Neural cell (in vitro differentiated cells): ENCODE measurements around the gene CTSH. TPM values are rescaled to one million over a fixed set of nuclear protein-coding genes. Genes with fewer than 3 reads are reported as not detected.
"Not testable (repeated sequence)": the region's sequence is repeated elsewhere in the genome, so short reads cannot be mapped to it uniquely, and the experiment has no call there.

ENCODE experiments used
- H2AFZ ChIP-seq: fragments of 200-600, 300-800 bp; sonication (generic), shearing (Covaris generic); 2 replicates; pipeline ENCODE4 v1.6.0; 2014; ENCODE audit warnings: low read depth, mild to moderate bottlenecking, antibody characterized with exemption, low read length, moderate library complexity
- H3F3A ChIP-seq: fragments of 200-600 bp; shearing (Covaris generic); 2 replicates; pipeline ENCODE4 v1.6.1; 2016; ENCODE audit warnings: mild to moderate bottlenecking, moderate library complexity, mixed read lengths, antibody characterized with exemption, low read length; ENCODE audit not compliant: insufficient read depth, poor library complexity, severe bottlenecking
- H3K27ac ChIP-seq: fragments of 200-600, 300-800 bp; sonication (generic), shearing (Covaris generic); 2 replicates; pipeline ENCODE4 v1.5.1; 2014; ENCODE audit warnings: mild to moderate bottlenecking, low read length, moderate library complexity
- H3K27me3 ChIP-seq: fragments of 300-800, 200-600 bp; sonication (generic), shearing (Covaris generic); 2 replicates; pipeline ENCODE4 v1.6.0; 2014; ENCODE audit warnings: mild to moderate bottlenecking, low read depth, low read length, moderate library complexity; ENCODE audit not compliant: insufficient read depth
- H3K36me3 ChIP-seq: fragments of 300-800, 200-600 bp; sonication (generic), shearing (Covaris generic); 2 replicates; pipeline ENCODE4 v1.5.1; 2014; ENCODE audit warnings: mild to moderate bottlenecking, antibody characterized with exemption, low read length, moderate library complexity; ENCODE audit not compliant: insufficient read depth
- H3K4me2 ChIP-seq: fragments of 300-800, 200-600 bp; sonication (generic), shearing (Covaris generic); 2 replicates; pipeline ENCODE4 v1.6.0; 2014; ENCODE audit warnings: mild to moderate bottlenecking, low read length
- H3K4me3 ChIP-seq: fragments of 300-800, 200-600 bp; sonication (generic), shearing (Covaris generic); 2 replicates; pipeline ENCODE4 v1.5.1; 2014; ENCODE audit warnings: mild to moderate bottlenecking, low read length, moderate library complexity
- H3K79me2 ChIP-seq: fragments of 200-600 bp; shearing (Covaris generic); replicated peaks from 2 replicates; pipeline ENCODE4 v1.6.0; 2014; ENCODE audit warnings: mild to moderate bottlenecking, low read length, moderate library complexity; ENCODE audit not compliant: insufficient read depth
- H3K9ac ChIP-seq: fragments of 300-800, 200-600 bp; sonication (generic), shearing (Covaris generic); 2 replicates; pipeline ENCODE4 v1.6.1; 2016; ENCODE audit warnings: mild to moderate bottlenecking, low read length, mixed read lengths
- H3K9me2 ChIP-seq: fragments of 200-600 bp; shearing (Covaris generic); 2 replicates; pipeline ENCODE4 v1.6.1; 2016; ENCODE audit warnings: mild to moderate bottlenecking, low read length, mixed read lengths; ENCODE audit not compliant: insufficient read depth
- H3K9me3 ChIP-seq: fragments of 200-600, 300-800 bp; sonication (generic), shearing (Covaris generic); 2 replicates; pipeline ENCODE4 v1.6.1; 2016; ENCODE audit warnings: mild to moderate bottlenecking, mixed run types, low read length, moderate library complexity, mixed read lengths
- H4K20me1 ChIP-seq: fragments of 200-600 bp; shearing (Covaris generic); 2 replicates; pipeline ENCODE4 v1.6.1; 2016; ENCODE audit warnings: mild to moderate bottlenecking, mixed run types; ENCODE audit not compliant: insufficient read depth
- EP300 ChIP-seq: fragments of 450-650 bp; conservative IDR thresholded peaks from 2 replicates; pipeline ENCODE4 v1.6.1; 2014; ENCODE audit warnings: antibody characterized with exemption, mild to moderate bottlenecking, moderate library complexity; ENCODE audit not compliant: poor library complexity, severe bottlenecking
- MXI1 ChIP-seq: fragments of 450-650 bp; conservative IDR thresholded peaks from 2 replicates; pipeline ENCODE4 v1.6.1; 2014; ENCODE audit warnings: antibody characterized with exemption, mild to moderate bottlenecking; ENCODE audit not compliant: poor library complexity, severe bottlenecking
- POLR2AphosphoS5 ChIP-seq: IDR thresholded peaks from 2 replicates; pipeline ENCODE4 v1.6.1; 2012
- SMC3 ChIP-seq: fragments of 450-650 bp; conservative IDR thresholded peaks from 2 replicates; pipeline ENCODE4 v1.6.1; 2014; ENCODE audit warnings: antibody characterized with exemption, mild to moderate bottlenecking, moderate library complexity; ENCODE audit not compliant: poor library complexity
- TAF1 ChIP-seq: IDR thresholded peaks from 2 replicates; pipeline ENCODE4 v1.6.1; 2012; ENCODE audit warnings: low read depth
- polyA plus RNA-seq: library from polyadenylated mRNA; depleted of rRNA; stranded (reverse); fragments of >200 nt; gene quantifications from 2 replicates; pipeline ENCODE4 v1.2.3, GENCODE V29; 2014
- TF ChIP-seq, protein P1 (sequence below): fragments of 450-650 bp; IDR thresholded peaks from 2 replicates; pipeline ENCODE4 v1.5.1; 2014; ENCODE audit warnings: antibody characterized with exemption, mild to moderate bottlenecking, moderate library complexity; ENCODE audit not compliant: poor library complexity, severe bottlenecking

CTSH gene
- polyA plus RNA-seq, 1 donor from 2014 or later = 3.3 TPM

DNA sequence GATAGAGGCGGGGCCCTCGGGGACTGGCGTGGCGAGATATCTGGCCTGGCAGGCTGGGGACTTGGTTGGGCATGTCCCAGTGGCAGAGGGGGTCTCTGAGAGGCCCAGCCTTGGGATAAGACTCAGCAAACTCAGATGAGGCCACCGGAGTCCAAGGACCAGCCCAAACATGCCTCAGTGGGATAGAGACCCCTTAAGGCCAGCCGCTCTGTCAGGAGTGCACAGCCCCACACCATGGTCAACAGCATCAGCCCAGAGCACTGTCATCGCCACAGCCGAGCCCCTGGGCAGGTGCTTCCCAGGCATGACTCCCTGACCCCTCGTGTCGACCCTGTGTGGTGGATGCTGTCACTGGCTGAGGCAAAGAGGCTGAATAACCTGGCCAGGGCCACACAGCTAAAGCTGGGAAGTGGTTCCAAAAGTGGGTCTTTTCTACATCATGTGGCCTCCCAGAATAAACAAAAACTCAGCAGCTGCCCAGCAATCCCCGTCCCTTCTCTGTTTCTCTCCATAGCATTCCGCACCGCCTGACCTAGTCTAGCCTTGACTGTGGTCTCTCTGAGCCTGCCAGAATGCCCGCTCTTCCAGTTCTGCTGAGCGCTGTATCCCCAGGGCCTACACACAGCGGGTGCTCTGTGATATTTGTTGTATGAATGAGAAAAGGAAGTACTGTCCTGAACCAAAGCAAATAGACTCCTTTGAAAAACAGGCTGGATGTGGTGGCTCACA lies 15.1 kb downstream of the CTSH start:
- Histone ChIP-seq H4K20me1 (no peaks in the 10 kb centered on the region), H3K4me2 (no peak overlapping the region), H3K4me3 (no peak overlapping the region), H3K36me3 (no peaks in the 10 kb centered on the region), H3K27ac (no peak overlapping the region), H3K9me2 (no peaks in the 10 kb centered on the region), H3K27me3 (no peaks in the 10 kb centered on the region), H2AFZ (no peak overlapping the region), H3F3A (no peaks in the 10 kb centered on the region), H3K79me2 (no peaks in the 10 kb centered on the region), H3K9ac (no peak overlapping the region), H3K9me3 (no peaks in the 10 kb centered on the region)
- no peak for TF ChIP-seq POLR2AphosphoS5

DNA sequence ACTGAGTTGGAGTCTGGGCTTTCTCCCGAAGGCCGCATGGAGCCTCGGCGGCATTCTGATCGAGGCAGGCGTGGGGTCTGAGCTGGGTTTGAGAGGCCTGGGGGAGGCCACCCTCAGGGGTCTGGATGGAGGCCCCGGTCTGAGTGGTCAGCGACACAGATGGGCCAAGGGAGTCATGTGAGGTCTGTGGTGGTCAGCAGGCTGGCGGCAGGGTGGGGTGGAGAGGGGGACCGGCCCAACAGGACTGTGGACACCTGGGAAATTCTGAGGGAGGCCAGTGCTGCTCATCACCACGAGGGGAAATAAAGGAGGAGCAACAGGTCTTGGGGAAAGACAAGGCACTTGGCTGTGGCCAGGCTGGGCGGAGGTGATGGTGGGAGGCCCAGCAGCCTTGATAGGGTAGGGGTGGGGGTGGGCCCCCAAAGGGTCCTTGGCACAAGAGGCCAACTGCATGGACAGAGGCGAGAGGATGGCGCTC lies 16.2 kb downstream of the CTSH start:
- TF ChIP-seq TAF1 (no peak), MXI1 (no peak), EP300 (no peak), POLR2AphosphoS5 (no peak), SMC3 (no peak)
- TF ChIP-seq, protein P1, sequence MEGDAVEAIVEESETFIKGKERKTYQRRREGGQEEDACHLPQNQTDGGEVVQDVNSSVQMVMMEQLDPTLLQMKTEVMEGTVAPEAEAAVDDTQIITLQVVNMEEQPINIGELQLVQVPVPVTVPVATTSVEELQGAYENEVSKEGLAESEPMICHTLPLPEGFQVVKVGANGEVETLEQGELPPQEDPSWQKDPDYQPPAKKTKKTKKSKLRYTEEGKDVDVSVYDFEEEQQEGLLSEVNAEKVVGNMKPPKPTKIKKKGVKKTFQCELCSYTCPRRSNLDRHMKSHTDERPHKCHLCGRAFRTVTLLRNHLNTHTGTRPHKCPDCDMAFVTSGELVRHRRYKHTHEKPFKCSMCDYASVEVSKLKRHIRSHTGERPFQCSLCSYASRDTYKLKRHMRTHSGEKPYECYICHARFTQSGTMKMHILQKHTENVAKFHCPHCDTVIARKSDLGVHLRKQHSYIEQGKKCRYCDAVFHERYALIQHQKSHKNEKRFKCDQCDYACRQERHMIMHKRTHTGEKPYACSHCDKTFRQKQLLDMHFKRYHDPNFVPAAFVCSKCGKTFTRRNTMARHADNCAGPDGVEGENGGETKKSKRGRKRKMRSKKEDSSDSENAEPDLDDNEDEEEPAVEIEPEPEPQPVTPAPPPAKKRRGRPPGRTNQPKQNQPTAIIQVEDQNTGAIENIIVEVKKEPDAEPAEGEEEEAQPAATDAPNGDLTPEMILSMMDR = no peak
- no peaks in the 10 kb centered on the region for H3K36me3 ChIP-seq
- no peak overlapping the region for H3K27ac ChIP-seq
- H3K9ac ChIP-seq = no peak overlapping the region
- no peak overlapping the region for H2AFZ ChIP-seq
- no peak overlapping the region for H3K4me3 ChIP-seq
- H3K9me3 ChIP-seq = no peaks in the 10 kb centered on the region
- H3K9me2 ChIP-seq = no peaks in the 10 kb centered on the region
- H3K27me3 ChIP-seq = no peaks in the 10 kb centered on the region
- H3F3A ChIP-seq = no peaks in the 10 kb centered on the region
- H4K20me1 ChIP-seq = no peaks in the 10 kb centered on the region
- H3K4me2 ChIP-seq = no peak overlapping the region
- H3K79me2 ChIP-seq = no peaks in the 10 kb centered on the region

GRCh38 chr15:78928176-78928575 lies 16.7 kb downstream of the CTSH start:
- not testable (repeated sequence) for H3K9me3 ChIP-seq, H3K27me3 ChIP-seq
- peak; percentile 6 for TF ChIP-seq POLR2AphosphoS5

DNA sequence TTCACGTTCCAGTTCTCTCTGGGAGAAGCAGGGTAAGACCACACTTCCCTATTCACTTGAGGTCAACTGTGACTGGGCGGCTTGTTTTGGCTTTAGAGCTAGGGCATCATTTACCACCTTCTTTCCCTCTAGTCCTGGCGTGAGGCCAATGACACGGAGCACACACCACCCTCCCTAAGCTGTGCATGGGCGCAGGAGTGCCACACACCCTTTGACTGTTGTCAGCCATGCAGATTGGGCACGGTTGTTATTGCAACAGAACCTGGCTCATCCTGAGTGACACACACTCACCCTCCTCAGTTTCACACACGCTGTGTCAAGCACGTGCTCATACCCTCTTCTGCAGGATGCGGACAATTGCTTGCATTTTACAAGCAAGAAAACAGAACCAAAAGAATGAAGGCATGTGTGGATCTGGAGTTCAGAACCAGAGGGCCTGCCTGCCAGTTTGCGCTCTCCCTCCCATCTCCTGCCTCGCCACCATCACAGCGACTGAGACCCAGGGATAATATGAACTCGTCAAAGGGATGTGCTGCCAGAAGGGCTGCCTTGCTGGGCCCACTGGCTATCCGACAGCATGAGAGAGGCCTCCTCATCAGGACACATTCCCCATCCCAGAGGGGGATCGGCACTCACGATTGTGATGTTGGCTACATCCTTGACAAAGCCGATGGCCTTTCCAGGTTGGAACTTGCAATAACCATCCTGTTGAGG lies 17.6 kb downstream of the CTSH start:
- no peak overlapping the region for H3K4me2 ChIP-seq
- no peaks in the 10 kb centered on the region for H4K20me1 ChIP-seq
- no peaks in the 10 kb centered on the region for H3K9me3 ChIP-seq
- H3K79me2 ChIP-seq = no peaks in the 10 kb centered on the region
- no peak for TF ChIP-seq TAF1
- TF ChIP-seq, protein P1 = no peak
- no peak overlapping the region for H2AFZ ChIP-seq
- H3K9me2 ChIP-seq = no peaks in the 10 kb centered on the region
- no peaks in the 10 kb centered on the region for H3K27me3 ChIP-seq
- no peak overlapping the region for H3K27ac ChIP-seq
- no peak overlapping the region for H3K9ac ChIP-seq
- no peaks in the 10 kb centered on the region for H3F3A ChIP-seq
- H3K36me3 ChIP-seq = no peaks in the 10 kb centered on the region
- H3K4me3 ChIP-seq = no peak overlapping the region

More at GRCh38 chr15:78928176-78928575, 16.7 kb downstream of the CTSH start:
- not testable (repeated sequence) for H3K79me2 ChIP-seq, H3K27ac ChIP-seq, H4K20me1 ChIP-seq, H3K36me3 ChIP-seq, H3K4me3 ChIP-seq, H3F3A ChIP-seq, H3K9ac ChIP-seq, H3K9me2 ChIP-seq, H3K4me2 ChIP-seq, H2AFZ ChIP-seq
